ENCODE data around the gene RHOA. TPM values are rescaled to one million over a fixed set of nuclear protein-coding genes. Genes with fewer than 3 reads are reported as not detected.
A peak's percentile ranks its signal among the peaks of the same experiment; 100 is the strongest.

Gene RHOA
- total and polyA plus RNA-seq, 10 of the 15 experiments (the other 5 are each of a cell fraction or from before 2014, with no cell fraction given), result 246 to 1,049 (median 515) TPM

DNA sequence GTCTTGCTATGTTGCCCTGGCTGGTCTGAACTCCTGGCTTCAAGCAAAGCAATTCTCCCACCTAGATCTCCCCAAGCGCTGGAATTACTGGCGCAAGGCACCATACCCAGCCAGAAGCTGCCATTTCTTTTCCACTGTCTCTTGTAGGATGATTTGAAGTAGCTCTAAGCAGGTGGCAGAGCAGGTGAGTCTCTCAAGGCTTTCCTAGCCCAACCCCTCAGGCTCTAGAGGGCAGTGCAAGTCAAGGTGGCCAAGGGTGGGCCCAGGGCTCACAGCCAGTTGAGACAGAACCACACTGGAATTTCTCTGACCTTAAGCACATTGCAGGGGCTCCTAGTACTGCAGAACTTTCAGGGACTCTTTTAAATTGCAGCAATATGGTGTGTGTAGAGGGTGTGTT is 42.7 kb upstream of the RHOA start:
- 40% methylated on average over 2 of the region's 2 CpGs for WGBS (ENCODE audit: insufficient coverage, insufficient replicate concordance, low lambda C conversion rate, missing lambda C conversion rate)
- H4K20me1 ChIP-seq (ENCODE audit: control insufficient read depth, insufficient read depth), result no peaks in the 10 kb centered on the region
- no peaks in the 10 kb centered on the region for H3K27me3 ChIP-seq (replicated peaks in 1 of 2; ENCODE audit: control insufficient read depth in 2 of 2, insufficient read depth in 2 of 2, low read length in 1 of 2)
- ChIA-PET RAD21 (ENCODE audit: unreplicated experiment) (interaction anchor here (0.6 to 1.5 kb wide), 9 partner anchors 10 to 283 kb away, joined by 3 to 8 read pairs (median 3); partner anchors contain the start of gene KLHDC8B), POLR2A (interaction anchor here (0.6 kb wide), 1 partner anchor 55 kb away, joined by 3 read pairs; no protein-coding TSS in a partner anchor), CTCF (interaction anchor here (0.6 to 3.0 kb wide), 9 partner anchors 10 to 467 kb away, joined by 3 to 11 read pairs (median 3); no protein-coding TSS in a partner anchor), SMC1A (ENCODE audit: uncharacterized antibody, unreplicated experiment) (interaction anchor here (0.6 to 1.7 kb wide), 4 partner anchors 27 to 1370 kb away, joined by 3 to 4 read pairs (median 4); partner anchors contain the start of gene KLHDC8B)
- no peak overlapping the region for H2AFZ ChIP-seq (ENCODE audit: control insufficient read depth, low read depth, low read length)
- H3K4me2 ChIP-seq (ENCODE audit: control insufficient read depth, insufficient read depth), result no peak overlapping the region
- TF ChIP-seq TCF3 (IDR thresholded peaks at IDR 0.05; ENCODE audit: borderline replicate concordance, insufficient read depth, low read depth, low read length) (no peak), EED (IDR thresholded peaks at IDR 0.05; ENCODE audit: low read depth) (no peak), RAD21 (IDR thresholded peaks at IDR 0.05; ENCODE audit: insufficient read depth, low read depth, low read length) (peak; percentile 60), NFXL1 (IDR thresholded peaks at IDR 0.05; ENCODE audit: borderline replicate concordance) (no peak)
- TF ChIP-seq, protein P1, sequence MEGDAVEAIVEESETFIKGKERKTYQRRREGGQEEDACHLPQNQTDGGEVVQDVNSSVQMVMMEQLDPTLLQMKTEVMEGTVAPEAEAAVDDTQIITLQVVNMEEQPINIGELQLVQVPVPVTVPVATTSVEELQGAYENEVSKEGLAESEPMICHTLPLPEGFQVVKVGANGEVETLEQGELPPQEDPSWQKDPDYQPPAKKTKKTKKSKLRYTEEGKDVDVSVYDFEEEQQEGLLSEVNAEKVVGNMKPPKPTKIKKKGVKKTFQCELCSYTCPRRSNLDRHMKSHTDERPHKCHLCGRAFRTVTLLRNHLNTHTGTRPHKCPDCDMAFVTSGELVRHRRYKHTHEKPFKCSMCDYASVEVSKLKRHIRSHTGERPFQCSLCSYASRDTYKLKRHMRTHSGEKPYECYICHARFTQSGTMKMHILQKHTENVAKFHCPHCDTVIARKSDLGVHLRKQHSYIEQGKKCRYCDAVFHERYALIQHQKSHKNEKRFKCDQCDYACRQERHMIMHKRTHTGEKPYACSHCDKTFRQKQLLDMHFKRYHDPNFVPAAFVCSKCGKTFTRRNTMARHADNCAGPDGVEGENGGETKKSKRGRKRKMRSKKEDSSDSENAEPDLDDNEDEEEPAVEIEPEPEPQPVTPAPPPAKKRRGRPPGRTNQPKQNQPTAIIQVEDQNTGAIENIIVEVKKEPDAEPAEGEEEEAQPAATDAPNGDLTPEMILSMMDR (IDR thresholded peaks at IDR 0.05 in 2 of 3, conservative IDR thresholded peaks at IDR 0.05 in 1 of 3; ENCODE audit: control insufficient read depth in 2 of 3, extremely low read depth in 1 of 3, insufficient read depth in 1 of 3, low read depth in 3 of 3, low read length in 3 of 3), result peak; percentile 36 to 49 (median 43); a peak in 5 of 6 replicates
- H3K27ac ChIP-seq (ENCODE audit: control insufficient read depth, insufficient read depth), result no peak overlapping the region
- ATAC-seq (peak; percentile 73), DNase-seq (ENCODE audit: low read depth, low spot score) (no peak), FAIRE-seq (no peak)
- in situ Hi-C loops (cut with MboI) (no loop called here), intact Hi-C loops (cut with micrococcal nuclease; ENCODE audit: unreplicated experiment) (loop anchor here (5.0 kb wide), 1 partner anchor 218 kb away; the partner anchor contains the start of gene APEH)
- H3K4me3 ChIP-seq, result no peak overlapping the region
- no TSS peak for BruUV-seq (replicated peaks)
- no peak overlapping the region for H3K9ac ChIP-seq (ENCODE audit: control insufficient read depth, insufficient read depth, low read length)
- H3K4me1 ChIP-seq (ENCODE audit: control insufficient read depth, insufficient read depth, low read length), result no peaks in the 10 kb centered on the region
- no peaks in the 10 kb centered on the region for H3K36me3 ChIP-seq (ENCODE audit: control insufficient read depth in 2 of 2, insufficient read depth in 2 of 2, low read length in 1 of 2)
- H3K79me2 ChIP-seq (ENCODE audit: control insufficient read depth, insufficient read depth, low read length), result no peaks in the 10 kb centered on the region
- H3K9me3 ChIP-seq (replicated peaks; ENCODE audit: control insufficient read depth, insufficient read depth, low read length), result no peaks in the 10 kb centered on the region
